T-helper 17 cell (primary cell): ENCODE results near the gene ME2. TPM values are rescaled to one million over a fixed set of nuclear protein-coding genes. Genes with fewer than 3 reads are reported as not detected.
A peak's percentile ranks its signal among the peaks of the same experiment; 100 is the strongest.
"Not testable (repeated sequence)": the region's sequence is repeated elsewhere in the genome, so short reads cannot be mapped to it uniquely, and the experiment has no call there.

Source experiments
- ATAC-seq: fragments of 150-1000 bp; cut with Tn5 transposase; 2 replicates; pipeline ENCODE4 v1.10.0; 2021; ENCODE audit warnings: mild to moderate bottlenecking, moderate library complexity
- DNase-seq, 3 donors: peaks; one replicate each; pipeline versions ENCODE4 v3.0.0 to v3.0.0-alpha.2; 2020 to 2021
- H3K9me3 ChIP-seq: one replicate; pipeline ENCODE4 v1.7.0; 2013; ENCODE audit warnings: low read length, mild to moderate bottlenecking; ENCODE audit not compliant: control insufficient read depth, poor library complexity, severe bottlenecking
- H3K27ac Mint-ChIP-seq: one replicate; pipeline ENCODE4 v1.8.0; 2022; ENCODE audit warnings: mild to moderate bottlenecking, moderate library complexity, mixed read lengths
- H3K27me3 Mint-ChIP-seq: one replicate; pipeline ENCODE4 v1.8.0; 2022; ENCODE audit warnings: mixed read lengths
- H3K36me3 Mint-ChIP-seq: one replicate; pipeline ENCODE4 v1.8.0; 2022; ENCODE audit warnings: low read depth, mixed read lengths
- H3K4me1 Mint-ChIP-seq: one replicate; pipeline ENCODE4 v1.8.0; 2022; ENCODE audit warnings: mild to moderate bottlenecking, mixed read lengths
- H3K4me3 Mint-ChIP-seq: one replicate; pipeline ENCODE4 v1.8.0; 2022; ENCODE audit warnings: mild to moderate bottlenecking, moderate library complexity, mixed read lengths
- total RNA-seq, 4 donors: library from RNA in 2 of 4; stranded (reverse) in 2 of 4; gene quantifications; one replicate each; pipeline ENCODE4 v1.2.3 and lab custom pipeline; 2022 to 2026

ME2 gene
- total RNA-seq, 2 donors from 2014 or later, result 26.7 to 34.2 TPM

DNA sequence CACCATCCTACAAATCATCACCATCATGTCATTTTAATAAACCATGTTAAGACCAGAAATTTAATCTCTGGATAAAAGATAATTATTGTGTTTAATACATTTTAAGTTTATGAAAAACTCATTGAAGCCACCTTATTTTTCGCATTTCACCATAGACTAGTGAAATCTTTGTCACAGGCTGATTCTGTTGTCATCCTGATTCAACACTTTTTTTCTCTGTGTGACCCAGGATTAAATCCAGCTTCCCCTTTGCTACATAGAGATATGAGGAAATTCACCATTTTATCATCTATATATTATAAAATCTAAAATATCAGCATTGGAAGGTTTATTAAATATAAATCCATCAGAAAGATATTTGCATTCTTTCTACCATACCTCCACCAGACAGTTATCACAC is 29.9 kb upstream of the ME2 start:
- no peak overlapping the region for H3K27ac Mint-ChIP-seq
- DNase-seq (no peak), ATAC-seq (no peak)
- H3K4me1 Mint-ChIP-seq, result peaks cover 5% of the 10 kb centered on the region
- H3K36me3 Mint-ChIP-seq, result peaks cover 11% of the 10 kb centered on the region
- H3K27me3 Mint-ChIP-seq, result peaks cover 11% of the 10 kb centered on the region
- H3K4me3 Mint-ChIP-seq, result no peak overlapping the region
- H3K9me3 ChIP-seq, result no peaks in the 10 kb centered on the region

DNA sequence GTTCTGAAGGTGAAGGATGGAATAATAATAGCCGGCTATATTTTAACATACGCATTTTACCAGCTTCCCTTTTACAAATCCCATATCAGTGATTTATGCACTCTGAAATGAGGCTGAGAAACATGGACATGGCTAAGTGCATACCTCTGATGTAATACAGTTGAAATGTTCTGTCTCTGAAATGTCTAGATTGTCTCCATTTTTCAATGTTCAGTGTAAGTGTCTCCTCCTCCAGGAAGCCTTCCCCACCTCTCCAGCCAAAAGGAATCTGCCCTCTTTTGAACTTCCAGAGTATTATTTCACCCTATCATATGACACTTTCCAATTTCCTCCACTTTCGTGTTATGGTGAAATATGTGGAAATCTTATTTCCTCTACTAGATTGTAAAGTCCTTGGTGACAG is 29.5 kb upstream of the ME2 start:
- DNase-seq (no peak), ATAC-seq (no peak)
- no peaks in the 10 kb centered on the region for H3K9me3 ChIP-seq
- Mint-ChIP-seq H3K27ac (no peak overlapping the region), H3K4me1 (peaks cover 5% of the 10 kb centered on the region), H3K4me3 (no peak overlapping the region), H3K36me3 (peaks cover 13% of the 10 kb centered on the region), H3K27me3 (peaks cover 11% of the 10 kb centered on the region)

DNA sequence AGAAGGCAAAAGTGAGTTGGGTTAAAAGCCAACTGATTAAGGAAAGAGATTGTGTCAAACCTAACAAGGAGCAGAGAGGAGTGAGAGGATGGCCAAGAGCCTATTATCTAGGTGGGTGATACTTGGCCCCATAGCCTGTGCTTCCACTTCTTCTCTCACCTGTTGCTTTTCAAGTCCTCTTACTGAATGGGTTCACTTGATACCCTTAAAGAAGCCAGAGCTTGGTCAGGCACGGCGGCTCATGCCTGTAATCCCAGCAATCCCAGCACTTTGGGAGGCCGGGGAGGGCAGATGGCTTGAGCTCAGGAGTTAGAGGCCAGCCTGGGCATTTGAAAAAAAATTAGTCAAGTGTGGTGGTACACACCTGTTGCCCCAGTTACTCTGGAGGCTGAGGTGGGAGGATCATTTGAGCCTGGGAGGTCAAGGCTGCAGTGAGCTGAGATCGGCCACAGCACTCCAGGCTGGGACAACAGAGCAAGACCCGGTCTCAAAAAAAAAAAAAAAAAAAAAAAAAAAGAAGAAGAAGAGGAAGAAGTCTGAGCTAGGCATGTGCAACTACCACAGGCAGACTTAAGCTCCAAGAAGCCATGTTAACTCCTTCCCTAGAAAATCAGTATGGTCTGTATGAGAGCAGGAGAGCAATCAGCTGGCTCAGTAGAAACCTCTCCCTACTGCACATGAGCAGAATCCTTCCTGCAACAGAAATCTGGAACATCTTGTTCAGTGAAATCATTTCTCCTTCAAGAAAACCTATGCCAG is 28.4 kb upstream of the ME2 start:
- Mint-ChIP-seq H3K27me3 (peaks cover 11% of the 10 kb centered on the region), H3K4me1 (peaks cover 5% of the 10 kb centered on the region), H3K36me3 (peaks cover 14% of the 10 kb centered on the region), H3K27ac (no peak overlapping the region), H3K4me3 (no peak overlapping the region)
- DNase-seq (no peak), ATAC-seq (no peak)
- no peaks in the 10 kb centered on the region for H3K9me3 ChIP-seq

DNA sequence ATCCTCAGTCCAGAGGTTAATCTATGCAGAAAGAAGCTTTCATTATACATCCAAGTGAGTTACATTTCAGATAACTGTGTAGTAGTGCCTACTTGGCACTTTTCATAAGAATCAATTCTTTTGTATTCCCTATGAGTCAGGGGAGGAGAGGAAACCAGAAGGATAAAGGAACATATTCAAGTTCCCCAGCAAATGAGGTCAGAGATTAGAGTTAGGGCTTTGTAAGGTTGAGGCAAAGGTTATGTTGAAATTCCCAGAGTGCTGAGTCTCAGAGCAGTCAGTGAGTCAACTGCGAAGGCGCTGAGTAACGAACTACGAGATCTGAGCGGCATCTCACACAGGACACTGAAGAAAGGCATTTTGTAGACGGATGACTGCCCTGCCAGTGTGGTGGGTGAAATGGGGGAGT is 25.1 kb upstream of the ME2 start:
- Mint-ChIP-seq H3K27me3 (peaks cover 6% of the 10 kb centered on the region), H3K4me1 (peaks cover 12% of the 10 kb centered on the region), H3K36me3 (peaks cover 9% of the 10 kb centered on the region), H3K4me3 (no peak overlapping the region), H3K27ac (no peak overlapping the region)
- DNase-seq (no peak), ATAC-seq (no peak)
- H3K9me3 ChIP-seq, result no peaks in the 10 kb centered on the region

DNA sequence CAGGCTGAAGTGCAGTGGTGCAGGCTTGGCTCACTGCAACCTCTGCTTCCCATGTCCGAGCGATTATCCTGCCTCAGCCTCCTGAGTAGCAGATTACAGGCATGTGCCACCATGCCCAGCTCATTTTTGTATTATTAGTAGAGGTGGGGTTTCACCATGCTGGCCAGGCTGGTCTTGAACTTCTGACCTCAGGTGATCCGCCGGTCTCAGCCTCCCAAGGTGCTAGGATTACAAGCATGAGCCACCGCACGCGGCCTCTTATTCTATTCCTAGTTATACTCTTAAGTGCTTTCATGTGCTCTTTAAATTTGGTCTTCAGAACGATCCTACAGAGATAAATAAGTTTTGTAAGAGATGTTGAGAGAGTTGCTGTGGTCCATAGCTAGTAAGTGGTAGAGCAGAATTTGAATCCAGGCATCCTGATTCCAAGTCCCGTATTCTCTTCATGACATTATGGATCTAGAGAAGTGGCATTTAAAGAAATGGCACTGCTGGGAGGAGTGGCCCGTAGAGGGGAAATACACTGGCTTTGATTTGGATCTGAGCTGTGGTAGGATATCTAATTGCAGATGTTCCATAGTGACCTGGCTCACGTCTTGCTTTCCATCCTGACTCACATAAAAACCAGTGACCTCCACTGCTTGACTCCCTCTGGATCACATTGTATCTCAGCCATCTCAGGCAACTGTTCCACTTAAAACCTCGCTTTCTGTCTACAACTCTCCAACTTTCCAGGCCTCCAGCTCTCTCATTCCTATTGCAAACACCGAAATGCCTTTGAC is 22.8 kb upstream of the ME2 start:
- H3K4me1 Mint-ChIP-seq, result peaks cover 12% of the 10 kb centered on the region
- no peaks in the 10 kb centered on the region for H3K9me3 ChIP-seq
- peaks cover 8% of the 10 kb centered on the region for H3K27me3 Mint-ChIP-seq
- peak overlapping the region; percentile 41 for H3K27ac Mint-ChIP-seq
- DNase-seq (no peak), ATAC-seq (no peak)
- no peak overlapping the region for H3K4me3 Mint-ChIP-seq
- H3K36me3 Mint-ChIP-seq, result peaks cover 9% of the 10 kb centered on the region

DNA sequence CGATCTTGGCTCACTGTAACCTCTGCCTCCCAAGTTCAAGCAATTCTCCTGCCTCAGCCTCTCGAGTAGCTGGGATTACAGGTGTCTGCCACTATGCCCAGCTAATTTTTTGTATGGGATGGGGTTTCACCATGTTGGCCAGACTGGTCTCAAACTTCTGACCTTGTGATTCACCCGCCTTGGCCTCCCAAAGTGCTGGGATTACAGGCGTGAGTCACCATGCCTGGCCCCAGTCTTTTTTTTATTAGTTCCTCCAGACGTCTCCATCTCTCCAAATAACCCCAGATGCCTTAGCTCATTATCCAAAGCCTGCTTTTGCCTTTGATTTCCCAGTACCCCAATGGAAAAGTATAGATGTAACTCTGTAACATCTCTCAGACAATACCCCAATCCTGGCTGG is 21.8 kb upstream of the ME2 start:
- Mint-ChIP-seq H3K27me3 (peaks cover 12% of the 10 kb centered on the region), H3K4me3 (peak overlapping the region; percentile 22), H3K4me1 (peaks cover 12% of the 10 kb centered on the region), H3K27ac (peak overlapping the region; percentile 41)
- not testable (repeated sequence) for H3K9me3 ChIP-seq, H3K36me3 Mint-ChIP-seq, DNase-seq, ATAC-seq

DNA sequence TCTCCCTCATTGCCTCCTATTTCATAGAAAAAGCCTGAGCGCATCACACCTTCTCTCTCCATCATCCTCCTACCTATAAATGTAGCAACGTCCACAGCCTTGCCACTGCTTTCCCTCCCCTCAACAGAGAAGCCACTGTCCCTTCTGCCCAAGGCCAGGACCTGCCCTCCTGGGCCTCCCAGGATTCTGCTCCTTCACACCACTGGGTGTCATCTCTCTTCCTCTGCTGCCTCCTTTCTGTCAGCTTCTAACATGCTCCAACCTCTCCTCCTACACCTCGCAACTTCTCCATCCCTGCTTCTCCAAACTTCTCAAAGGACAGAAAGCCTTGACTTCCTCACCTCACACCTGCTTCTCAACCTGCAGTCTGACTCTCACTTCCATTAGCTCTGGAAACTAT is 21.2 kb upstream of the ME2 start:
- Mint-ChIP-seq H3K36me3 (peaks cover 7% of the 10 kb centered on the region), H3K27me3 (peaks cover 12% of the 10 kb centered on the region), H3K4me3 (peak overlapping the region; percentile 22), H3K4me1 (peaks cover 12% of the 10 kb centered on the region), H3K27ac (peak overlapping the region; percentile 68)
- DNase-seq (no peak), ATAC-seq (no peak)
- no peaks in the 10 kb centered on the region for H3K9me3 ChIP-seq

DNA sequence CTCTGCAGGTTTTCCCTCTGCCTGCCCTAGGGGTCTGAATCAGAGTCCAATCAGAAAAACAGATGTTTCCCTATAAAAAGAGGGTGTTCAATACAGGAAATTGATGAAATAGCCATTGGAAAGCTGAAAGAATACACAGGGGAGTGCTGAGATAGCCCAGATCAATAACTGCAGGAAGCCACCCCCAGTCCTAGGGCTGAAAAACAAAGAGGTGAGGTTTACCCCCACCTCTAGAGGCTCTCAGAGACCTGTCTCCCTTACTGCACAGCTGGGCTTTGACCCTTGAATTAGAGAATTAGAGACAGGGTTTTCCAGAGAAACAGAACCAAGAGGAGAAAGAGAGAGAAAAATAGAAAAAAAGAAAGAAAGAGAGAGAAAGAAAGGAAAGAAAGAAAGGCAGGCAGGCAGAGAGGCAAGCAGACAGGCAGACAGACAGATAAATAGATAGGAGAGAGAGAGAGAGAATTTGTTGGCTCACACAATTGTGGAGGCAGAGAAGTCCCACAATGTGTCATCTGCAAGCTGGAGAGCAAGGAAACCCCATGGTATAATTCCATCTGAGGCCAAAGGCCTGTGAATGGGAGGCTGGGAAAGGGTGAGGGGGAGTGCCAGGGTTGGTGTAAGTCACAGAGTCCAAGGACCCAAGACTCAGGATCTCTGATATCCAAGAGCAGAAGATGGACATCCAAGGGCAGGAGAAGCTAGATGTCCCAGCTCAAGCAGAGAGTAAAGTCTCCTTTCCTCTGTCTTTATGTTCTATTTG is 18.9 kb upstream of the ME2 start:
- ATAC-seq (no peak), DNase-seq (no peak)
- Mint-ChIP-seq H3K4me1 (peaks cover 12% of the 10 kb centered on the region), H3K4me3 (no peak overlapping the region), H3K27ac (no peak overlapping the region), H3K36me3 (no peaks in the 10 kb centered on the region), H3K27me3 (peaks cover 12% of the 10 kb centered on the region)
- H3K9me3 ChIP-seq, result no peaks in the 10 kb centered on the region

DNA sequence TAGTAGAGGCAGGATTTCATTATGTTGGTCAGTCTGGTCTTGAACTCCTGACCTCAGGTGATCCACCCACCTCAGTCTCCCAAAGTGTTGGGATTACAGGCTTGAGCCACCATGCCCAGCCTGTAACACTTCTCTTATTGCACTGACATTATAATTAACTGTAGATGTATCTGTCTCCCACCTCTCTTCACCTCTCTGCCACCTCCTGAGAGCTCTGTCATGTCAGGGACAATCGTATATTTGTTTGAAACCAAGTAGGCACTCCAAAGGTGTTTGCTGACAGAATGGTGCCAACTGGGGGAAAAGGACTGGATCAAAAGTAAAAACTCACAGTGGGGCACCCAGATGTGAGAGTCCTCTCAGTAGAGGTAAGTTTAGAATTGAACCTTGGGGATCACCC is 17.3 kb upstream of the ME2 start:
- ATAC-seq (no peak), DNase-seq (no peak)
- Mint-ChIP-seq H3K36me3 (no peaks in the 10 kb centered on the region), H3K27me3 (peaks cover 12% of the 10 kb centered on the region), H3K27ac (no peak overlapping the region), H3K4me3 (no peak overlapping the region), H3K4me1 (peaks cover 10% of the 10 kb centered on the region)
- no peaks in the 10 kb centered on the region for H3K9me3 ChIP-seq

DNA sequence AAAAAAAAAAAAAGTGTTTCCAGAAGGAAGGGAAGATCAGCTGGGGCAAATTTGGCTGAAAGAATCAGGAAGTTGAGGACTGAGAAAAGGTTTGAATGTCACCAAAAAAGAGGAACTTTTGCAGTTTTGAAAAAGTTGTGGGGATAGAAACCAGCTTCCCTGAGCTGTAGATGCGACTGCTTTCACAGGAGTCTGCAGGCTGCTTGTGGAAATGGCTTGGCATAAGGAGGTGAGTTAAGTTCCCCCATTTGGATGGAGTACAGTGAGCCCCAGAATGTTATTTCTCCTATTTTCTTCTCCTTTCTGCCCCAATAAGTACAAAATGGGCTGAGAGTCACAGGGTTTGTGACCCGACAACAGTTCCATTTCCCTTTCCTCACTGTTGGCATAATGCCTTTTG is 16.5 kb upstream of the ME2 start:
- DNase-seq (no peak), ATAC-seq (no peak)
- Mint-ChIP-seq H3K4me3 (no peak overlapping the region), H3K27ac (no peak overlapping the region), H3K27me3 (peaks cover 12% of the 10 kb centered on the region), H3K36me3 (no peaks in the 10 kb centered on the region), H3K4me1 (peaks cover 6% of the 10 kb centered on the region)
- H3K9me3 ChIP-seq, result no peaks in the 10 kb centered on the region

DNA sequence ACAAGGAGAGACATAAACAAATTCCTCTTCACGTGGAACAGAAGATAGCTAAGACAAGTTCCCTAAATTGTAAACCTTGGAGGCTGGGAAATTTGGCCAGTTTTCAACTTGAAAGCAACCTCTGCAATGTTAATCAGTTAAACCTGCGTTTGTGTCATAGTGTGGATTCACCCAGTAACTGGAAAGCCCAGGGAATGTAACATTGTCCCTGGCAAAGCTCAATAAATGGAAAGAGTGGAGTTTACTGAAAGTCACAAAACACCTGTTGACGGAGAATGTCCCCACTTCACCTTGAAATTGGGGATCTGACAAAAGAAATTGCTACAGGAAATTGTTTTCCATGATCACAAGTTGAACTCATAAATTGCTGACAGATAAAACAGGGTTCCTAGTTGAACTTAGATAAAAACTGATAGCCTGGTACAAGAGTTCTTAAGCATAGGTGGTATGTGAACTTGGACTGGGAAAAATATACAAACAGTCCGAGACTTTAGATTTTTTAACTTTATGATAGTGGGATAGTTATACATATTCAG is 15.0 kb upstream of the ME2 start:
- no peaks in the 10 kb centered on the region for H3K9me3 ChIP-seq
- Mint-ChIP-seq H3K4me1 (no peaks in the 10 kb centered on the region), H3K36me3 (no peaks in the 10 kb centered on the region), H3K27ac (no peak overlapping the region), H3K4me3 (no peak overlapping the region), H3K27me3 (peaks cover 12% of the 10 kb centered on the region)
- DNase-seq (no peak), ATAC-seq (no peak)

DNA sequence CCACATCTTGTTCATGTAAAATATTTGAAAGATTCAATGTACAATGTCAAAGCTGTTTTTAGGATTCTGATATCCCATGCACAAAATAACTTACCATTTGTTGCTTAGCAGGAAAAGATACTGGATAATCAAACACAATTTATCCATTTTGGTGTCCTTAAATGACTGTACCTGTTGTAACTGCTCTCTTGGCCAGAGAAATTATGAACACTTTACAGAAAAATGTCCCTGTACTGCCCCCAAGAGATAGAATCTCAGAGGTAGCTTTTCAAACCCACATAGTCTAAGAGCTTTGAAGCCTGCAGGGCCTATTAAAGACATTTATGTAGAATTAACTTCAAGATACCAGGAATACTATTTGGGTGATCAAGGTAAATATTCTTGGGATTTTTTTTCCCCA is 12.2 kb upstream of the ME2 start:
- no peaks in the 10 kb centered on the region for H3K9me3 ChIP-seq
- Mint-ChIP-seq H3K4me3 (no peak overlapping the region), H3K27me3 (peaks cover 2% of the 10 kb centered on the region), H3K36me3 (no peaks in the 10 kb centered on the region), H3K27ac (no peak overlapping the region), H3K4me1 (no peaks in the 10 kb centered on the region)
- no peak for ATAC-seq
- no peak for DNase-seq

DNA sequence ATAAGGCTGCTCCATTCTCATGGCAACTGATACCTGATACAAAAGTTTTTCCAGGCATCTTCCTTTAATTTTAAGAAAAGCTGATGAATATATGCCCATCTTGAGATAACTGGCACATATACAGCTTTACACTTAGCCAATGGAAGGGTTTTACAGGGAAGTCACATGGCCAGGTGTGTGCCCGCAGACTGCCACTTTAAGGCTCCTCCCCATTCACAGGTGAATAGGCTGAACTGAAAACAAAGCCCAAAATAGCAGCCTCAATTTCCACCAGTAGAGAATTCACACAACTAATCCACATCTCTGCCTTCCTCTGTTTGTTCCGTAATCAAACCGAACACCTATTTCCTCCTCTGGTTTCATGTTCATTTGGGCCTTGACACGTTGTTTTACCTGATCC is 9.8 kb upstream of the ME2 start:
- no peak overlapping the region for H3K27ac Mint-ChIP-seq
- H3K9me3 ChIP-seq, result no peaks in the 10 kb centered on the region
- no peaks in the 10 kb centered on the region for H3K4me1 Mint-ChIP-seq
- no peak for DNase-seq
- H3K36me3 Mint-ChIP-seq, result no peaks in the 10 kb centered on the region
- ATAC-seq, result no peak
- no peak overlapping the region for H3K4me3 Mint-ChIP-seq
- peaks cover 10% of the 10 kb centered on the region for H3K27me3 Mint-ChIP-seq
